CD4-positive, alpha-beta T cell (primary cell): ENCODE data around the gene LRRC46. TPM values are rescaled to one million over a fixed set of nuclear protein-coding genes. Genes with fewer than 3 reads are reported as not detected.

Source experiments
- ATAC-seq: fragments of 200-7000 bp; cut with Tn5 transposase; one replicate; pipeline ENCODE4 v1.10.0; 2022; ENCODE audit warnings: mild to moderate bottlenecking; ENCODE audit not compliant: poor library complexity
- CTCF ChIA-PET: fragments of 350-600 bp; sonication (Branson Sonifier 250); formaldehyde crosslinking; loops from one replicate; lab custom pipeline; 2021; ENCODE audit warnings: antibody characterized with exemption, inconsistent platforms; lab: Charles Lee
- POLR2A ChIA-PET: fragments of 350-600 bp; sonication (Branson Sonifier 250); formaldehyde crosslinking; loops from one replicate; lab custom pipeline; 2021; ENCODE audit warnings: antibody characterized with exemption, inconsistent platforms; lab: Charles Lee
- DNase-seq, 14 experiments: peaks; one replicate each; pipeline ENCODE4 v3.0.0-alpha.2; 2013 to 2020; ENCODE audit warnings: mixed read lengths in 2 of 14
- H3K27ac ChIP-seq, 2 donors: one replicate each; pipeline versions ENCODE4 v1.5.1 to v1.7.0; 2013; ENCODE audit warnings: low read length in 2 of 2, low read depth in 1 of 2, mild to moderate bottlenecking in 1 of 2
- H3K27me3 ChIP-seq, 2 experiments: 1 replicate in 1 of 2; 2 replicates in 1 of 2; pipeline versions ENCODE4 v1.6.1 to v1.7.0; 2013; ENCODE audit warnings: low read length in 2 of 2, control low read depth in 1 of 2, mild to moderate bottlenecking in 1 of 2, moderate library complexity in 1 of 2; ENCODE audit not compliant: insufficient read depth in 2 of 2, control insufficient read depth in 1 of 2
- H3K36me3 ChIP-seq: one replicate; pipeline ENCODE4 v1.6.1; 2013; ENCODE audit warnings: low read length, control low read depth; ENCODE audit not compliant: insufficient read depth
- H3K4me1 ChIP-seq: one replicate; pipeline ENCODE4 v1.6.1; 2013; ENCODE audit warnings: low read length, control low read depth; ENCODE audit not compliant: insufficient read depth
- H3K4me3 ChIP-seq: one replicate; pipeline ENCODE4 v1.5.1; 2013; ENCODE audit warnings: mild to moderate bottlenecking, low read length, moderate library complexity
- H3K9me3 ChIP-seq, 2 experiments: 1 replicate in 1 of 2; 2 replicates in 1 of 2; pipeline versions ENCODE4 v1.6.1 to v1.7.0; 2013; ENCODE audit warnings: low read length in 2 of 2, mild to moderate bottlenecking in 2 of 2, control low read depth in 1 of 2, moderate library complexity in 1 of 2; ENCODE audit not compliant: control insufficient read depth in 1 of 2, insufficient read depth in 1 of 2
- H3K27ac Mint-ChIP-seq: one replicate; pipeline ENCODE4 v1.8.0; 2020; ENCODE audit warnings: mixed read lengths
- H3K27me3 Mint-ChIP-seq: one replicate; pipeline ENCODE4 v1.8.0; 2021; ENCODE audit warnings: mixed read lengths
- H3K36me3 Mint-ChIP-seq: one replicate; pipeline ENCODE4 v1.8.0; 2021; ENCODE audit warnings: low read depth, mixed read lengths
- H3K4me1 Mint-ChIP-seq: one replicate; pipeline ENCODE4 v1.8.0; 2021; ENCODE audit warnings: low read depth, mixed read lengths
- H3K4me3 Mint-ChIP-seq: one replicate; pipeline ENCODE4 v1.8.0; 2020; ENCODE audit warnings: mild to moderate bottlenecking, mixed read lengths
- H3K9me3 Mint-ChIP-seq: one replicate; pipeline ENCODE4 v1.8.0; 2020; ENCODE audit warnings: mixed read lengths
- intact Hi-C, 2 experiments: fragments of 100-400 bp; cut with DNase I in 1 of 2; cut with micrococcal nuclease in 1 of 2; formaldehyde crosslinking; loops; one replicate each; pipeline versions ENCODE4 v1.15.1 to v1.9.0; 2023 to 2025; cut with DNase I, micrococcal nuclease
- total RNA-seq, 174 experiments: library from RNA in 2 of 174; stranded (reverse) in 2 of 174; gene quantifications; one replicate each; pipeline ENCODE4 v1.2.3 and lab custom pipeline; 2021 to 2026
- TF ChIP-seq, protein P1 (sequence below): fragments of 200-600 bp; IDR thresholded peaks from one replicate; pipeline ENCODE4 v1.8.0; 2022; ENCODE audit warnings: antibody characterized with exemption, mild to moderate bottlenecking

LRRC46 gene
- total RNA-seq, 2 experiments from 2014 or later: 0.42 to 0.85 TPM

DNA sequence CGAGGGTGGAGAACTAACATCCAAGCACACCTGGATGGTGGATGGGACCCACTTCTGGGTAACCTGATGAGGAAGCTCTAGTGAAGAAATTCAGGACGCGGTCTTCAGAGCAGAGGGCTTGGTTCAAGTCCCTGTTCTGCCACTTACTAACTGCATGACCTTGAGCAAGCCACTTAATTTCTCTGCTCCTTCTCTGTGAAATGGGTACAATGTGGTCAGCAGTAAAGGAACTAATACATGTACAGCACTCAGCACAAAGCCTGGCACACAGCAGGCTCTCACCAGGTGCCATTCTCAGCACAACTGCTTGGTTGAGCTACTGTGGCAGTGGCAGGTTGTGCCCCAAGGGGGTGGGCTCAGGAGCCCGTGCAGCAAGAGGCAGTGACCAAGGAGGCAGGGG is 8.0 kb upstream of the LRRC46 start:
- ChIA-PET CTCF (interaction anchor here (1.9 kb wide), 1 partner anchor 19 kb away, joined by 7 read pairs; no protein-coding TSS in a partner anchor), POLR2A (no interaction called here)
- peaks cover 83% of the 10 kb centered on the region for H3K36me3 Mint-ChIP-seq
- ATAC-seq: no peak
- no peaks in the 10 kb centered on the region for H3K9me3 Mint-ChIP-seq
- Histone ChIP-seq H3K4me1 (peaks cover 39% of the 10 kb centered on the region), H3K9me3 (no peaks in the 10 kb centered on the region), H3K4me3 (no peak overlapping the region), H3K27me3 (no peaks in the 10 kb centered on the region), H3K36me3 (peaks cover 62% of the 10 kb centered on the region), H3K27ac (no peak overlapping the region)
- no peak overlapping the region for H3K27ac Mint-ChIP-seq
- TF ChIP-seq, protein P1, sequence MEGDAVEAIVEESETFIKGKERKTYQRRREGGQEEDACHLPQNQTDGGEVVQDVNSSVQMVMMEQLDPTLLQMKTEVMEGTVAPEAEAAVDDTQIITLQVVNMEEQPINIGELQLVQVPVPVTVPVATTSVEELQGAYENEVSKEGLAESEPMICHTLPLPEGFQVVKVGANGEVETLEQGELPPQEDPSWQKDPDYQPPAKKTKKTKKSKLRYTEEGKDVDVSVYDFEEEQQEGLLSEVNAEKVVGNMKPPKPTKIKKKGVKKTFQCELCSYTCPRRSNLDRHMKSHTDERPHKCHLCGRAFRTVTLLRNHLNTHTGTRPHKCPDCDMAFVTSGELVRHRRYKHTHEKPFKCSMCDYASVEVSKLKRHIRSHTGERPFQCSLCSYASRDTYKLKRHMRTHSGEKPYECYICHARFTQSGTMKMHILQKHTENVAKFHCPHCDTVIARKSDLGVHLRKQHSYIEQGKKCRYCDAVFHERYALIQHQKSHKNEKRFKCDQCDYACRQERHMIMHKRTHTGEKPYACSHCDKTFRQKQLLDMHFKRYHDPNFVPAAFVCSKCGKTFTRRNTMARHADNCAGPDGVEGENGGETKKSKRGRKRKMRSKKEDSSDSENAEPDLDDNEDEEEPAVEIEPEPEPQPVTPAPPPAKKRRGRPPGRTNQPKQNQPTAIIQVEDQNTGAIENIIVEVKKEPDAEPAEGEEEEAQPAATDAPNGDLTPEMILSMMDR: no peak
- no peaks in the 10 kb centered on the region for H3K27me3 Mint-ChIP-seq
- H3K4me1 Mint-ChIP-seq: peaks cover 25% of the 10 kb centered on the region
- H3K4me3 Mint-ChIP-seq: peak overlapping the region; percentile 15
- intact Hi-C loops: no loop called here
- no peak for DNase-seq

DNA sequence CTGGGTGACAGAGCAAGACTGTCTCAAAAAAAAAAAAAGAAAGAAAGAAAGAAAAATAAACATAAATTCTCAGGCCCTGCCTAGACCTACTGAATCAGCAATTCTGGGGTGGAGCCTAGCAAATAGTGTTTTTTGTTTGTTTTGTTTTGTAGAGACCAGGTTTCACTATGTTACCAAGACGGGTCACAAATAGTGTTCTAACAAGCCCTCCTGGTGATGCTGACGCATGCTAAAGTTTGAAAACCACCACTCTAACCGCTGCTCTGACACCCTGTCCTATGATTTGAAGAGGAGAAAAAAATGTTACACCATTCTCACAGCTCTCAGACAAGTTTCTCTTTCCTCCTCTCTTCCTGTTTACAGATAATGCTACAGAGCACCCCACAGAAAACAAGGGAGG is 1.6 kb upstream of the LRRC46 start:
- TF ChIP-seq, protein P1: no peak
- no peaks in the 10 kb centered on the region for H3K9me3 ChIP-seq
- no peaks in the 10 kb centered on the region for H3K27me3 ChIP-seq
- Mint-ChIP-seq H3K4me1 (peaks cover 47% of the 10 kb centered on the region), H3K36me3 (peaks cover 50% of the 10 kb centered on the region), H3K27ac (peak overlapping the region; percentile 78), H3K4me3 (peak overlapping the region; percentile 89), H3K27me3 (no peaks in the 10 kb centered on the region), H3K9me3 (no peaks in the 10 kb centered on the region)
- ATAC-seq (peak; percentile 45), DNase-seq (peak in 8 of 14 experiments; percentile 27 to 92 (median 38))
- intact Hi-C loops: loop anchor here (2.0 to 10.0 kb wide), 3 partner anchors 65 to 275 kb away; partner anchors contain the start of genes CBX1 (in 1 of the 2) and SNX11 (in 1 of the 2)
- CTCF ChIA-PET: interaction anchor here (1.2 to 2.3 kb wide), 5 partner anchors 8 to 141 kb away, joined by 3 to 20 read pairs (median 9); partner anchors contain the start of genes CDK5RAP3, OSBPL7 and SCRN2
- peaks cover 36% of the 10 kb centered on the region for H3K36me3 ChIP-seq
- peak overlapping the region; percentile 78 to 90 for H3K27ac ChIP-seq
- peak overlapping the region; percentile 20 for H3K4me3 ChIP-seq
- POLR2A ChIA-PET: interaction anchor here (1.0 to 2.5 kb wide), 5 partner anchors 8 to 141 kb away, joined by 3 to 53 read pairs (median 10); partner anchors contain the start of genes CDK5RAP3, OSBPL7, SCRN2 and SP2
- peaks cover 56% of the 10 kb centered on the region for H3K4me1 ChIP-seq

DNA sequence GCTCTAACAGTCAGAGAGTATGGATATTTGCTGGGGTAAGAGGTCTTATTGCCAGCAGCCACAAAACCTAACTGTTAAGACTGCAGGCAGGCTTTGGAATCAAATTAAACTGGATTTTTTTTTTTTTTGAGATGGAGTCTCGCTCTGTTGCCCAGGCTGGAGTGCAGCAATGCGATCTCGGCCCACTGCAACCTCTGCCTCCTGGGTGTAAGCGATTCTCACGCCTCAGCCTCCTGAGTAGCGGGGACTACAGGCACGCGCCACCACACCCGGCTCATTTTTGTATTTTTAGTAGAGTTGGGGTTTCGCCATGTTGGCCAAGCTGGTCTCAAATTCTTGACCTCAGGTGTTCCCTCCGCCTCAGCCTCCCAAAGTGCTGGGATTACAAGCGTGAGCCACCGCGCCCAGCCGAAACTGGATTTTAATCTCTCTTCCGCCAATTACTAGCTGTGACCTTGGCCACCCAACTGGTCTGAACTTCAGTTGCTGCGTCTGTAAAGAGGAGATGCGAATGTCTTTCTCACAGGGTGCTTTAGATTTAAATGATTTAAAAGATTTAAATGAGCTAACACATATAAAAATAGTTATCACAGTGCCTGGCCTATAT is 971 bp upstream of the LRRC46 start:
- Mint-ChIP-seq H3K4me3 (peak overlapping the region; percentile 89), H3K4me1 (peaks cover 53% of the 10 kb centered on the region), H3K27me3 (no peaks in the 10 kb centered on the region), H3K9me3 (no peaks in the 10 kb centered on the region), H3K27ac (peak overlapping the region; percentile 78), H3K36me3 (peaks cover 44% of the 10 kb centered on the region)
- Histone ChIP-seq H3K9me3 (no peaks in the 10 kb centered on the region), H3K4me3 (peak overlapping the region; percentile 92), H3K36me3 (peaks cover 32% of the 10 kb centered on the region), H3K4me1 (peaks cover 62% of the 10 kb centered on the region), H3K27me3 (no peaks in the 10 kb centered on the region), H3K27ac (peak overlapping the region; percentile 78 to 90)
- CTCF ChIA-PET: interaction anchor here (0.6 to 2.3 kb wide), 6 partner anchors 9 to 901 kb away, joined by 3 to 20 read pairs (median 9); partner anchors contain the start of genes CDK5RAP3, OSBPL7 and SCRN2
- intact Hi-C loops: loop anchor here (1.0 to 10.0 kb wide), 4 partner anchors 64 to 274 kb away; partner anchors contain the start of genes CBX1 (in 1 of the 2), NFE2L1 (in 1 of the 2) and SNX11 (in 1 of the 2)
- ATAC-seq: no peak
- POLR2A ChIA-PET: interaction anchor here (0.9 to 2.5 kb wide), 9 partner anchors 8 to 181 kb away, joined by 3 to 53 read pairs (median 10); partner anchors contain the start of genes KPNB1, OSBPL7, PNPO and SCRN2
- DNase-seq: no peak
- TF ChIP-seq, protein P1: no peak
